BLaER1 treated with 17β-estradiol and CSF1 and Interleukin-3, amounts not matched to agents 10 nM and 100 nM (cell line): Measurements from ENCODE around the gene HCAR1.
A peak's percentile ranks its signal among the peaks of the same experiment; 100 is the strongest.
"Not testable (repeated sequence)": the region's sequence is repeated elsewhere in the genome, so short reads cannot be mapped to it uniquely, and the experiment has no call there.

Experiments
- H3K27ac ChIP-seq, 11 experiments: shearing (Covaris generic); formaldehyde crosslinking; 2 replicates each; pipeline ENCODE4 v1.8.1; 2022
- H3K27me3 ChIP-seq, 11 experiments: shearing (Covaris generic); formaldehyde crosslinking; 2 replicates each; pipeline ENCODE4 v1.8.1; 2022
- H3K36me3 ChIP-seq, 11 experiments: shearing (Covaris generic); formaldehyde crosslinking; 2 replicates each; pipeline ENCODE4 v1.8.1; 2022
- H3K4me1 ChIP-seq, 10 experiments: shearing (Covaris generic); formaldehyde crosslinking; 2 replicates each; pipeline ENCODE4 v1.8.1; 2022
- H3K4me2 ChIP-seq, 11 experiments: shearing (Covaris generic); formaldehyde crosslinking; 2 replicates each; pipeline ENCODE4 v1.8.1; 2022
- H3K4me3 ChIP-seq, 10 experiments: shearing (Covaris generic); formaldehyde crosslinking; 2 replicates each; pipeline ENCODE4 v1.8.1; 2022
- H3K9ac ChIP-seq, 11 experiments: shearing (Covaris generic); formaldehyde crosslinking; 2 replicates each; pipeline ENCODE4 v1.8.1; 2022
- H3K9me3 ChIP-seq, 11 experiments: shearing (Covaris generic); formaldehyde crosslinking; replicated peaks in 1 of 11; 2 replicates each; pipeline ENCODE4 v1.8.1; 2022
- H4K20me1 ChIP-seq, 11 experiments: shearing (Covaris generic); formaldehyde crosslinking; 2 replicates each; pipeline ENCODE4 v1.8.1; 2022
- Cebpa-rat ChIP-seq, 11 experiments: shearing (Covaris generic); IDR thresholded peaks; 2 replicates each; pipeline ENCODE4 v1.8.1; 2022

The HCAR1 gene

GRCh38 chr12:122684297-122684813 is 46.3 kb downstream of the HCAR1 start:
- Histone ChIP-seq H3K9ac (no peak overlapping the region), H3K27ac (peak overlapping the region in 2 of 11 experiments; percentile 23 to 83; a peak in 2 of 22 replicates), H4K20me1 (no peaks in the 10 kb centered on the region), H3K4me1 (peaks cover 0 to 41% (median 32%) of the 10 kb centered on the region in 10 experiments; a peak in 16 of 20 replicates), H3K27me3 (no peaks in the 10 kb centered on the region), H3K9me3 (peaks cover 0 to 10% (median 0%) of the 10 kb centered on the region in 11 experiments; a peak in 3 of 22 replicates), H3K4me2 (no peak overlapping the region), H3K4me3 (no peak overlapping the region), H3K36me3 (no peaks in the 10 kb centered on the region)
- TF ChIP-seq Cebpa-rat (IDR thresholded peaks at IDR 0.05), result no peak

DNA sequence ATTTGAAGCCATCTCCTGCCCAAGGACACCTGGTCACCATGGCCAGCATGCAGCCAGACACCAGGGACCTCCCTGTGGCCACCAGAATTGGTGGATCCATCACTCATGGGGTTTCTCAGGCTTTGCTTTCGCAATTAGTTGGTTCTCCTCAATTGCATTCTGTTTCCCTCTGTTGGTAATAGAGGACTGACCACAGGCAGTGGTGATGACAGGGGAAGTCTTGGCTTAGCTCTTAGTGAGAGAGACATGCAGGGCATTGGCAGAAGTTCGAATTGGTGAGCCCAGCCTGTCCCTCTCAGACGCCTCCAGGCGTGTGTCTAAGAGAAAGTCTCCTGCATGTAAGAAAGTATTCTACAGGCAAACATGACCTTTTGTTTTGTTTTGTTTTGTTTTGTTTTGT is 48.8 kb downstream of the HCAR1 start:
- Histone ChIP-seq H3K27me3 (no peaks in the 10 kb centered on the region), H3K9me3 (peaks cover 0 to 11% (median 0%) of the 10 kb centered on the region in 11 experiments; a peak in 3 of 22 replicates), H3K36me3 (no peaks in the 10 kb centered on the region), H3K27ac (peak overlapping the region in 8 of 11 experiments; percentile 43 to 83 (median 66); a peak in 11 of 22 replicates), H3K9ac (peak overlapping the region in 4 of 11 experiments; percentile 8 to 56 (median 39); a peak in 6 of 22 replicates), H3K4me2 (peak overlapping the region in 8 of 11 experiments; percentile 0 to 69 (median 57); a peak in 13 of 22 replicates), H3K4me3 (no peak overlapping the region), H3K4me1 (peaks cover 5 to 56% (median 44%) of the 10 kb centered on the region in 10 experiments; a peak in 17 of 20 replicates), H4K20me1 (no peaks in the 10 kb centered on the region)
- TF ChIP-seq Cebpa-rat (IDR thresholded peaks at IDR 0.05), result peak in 8 of 11 experiments; percentile 30 to 87 (median 65); a peak in 9 of 22 replicates

DNA sequence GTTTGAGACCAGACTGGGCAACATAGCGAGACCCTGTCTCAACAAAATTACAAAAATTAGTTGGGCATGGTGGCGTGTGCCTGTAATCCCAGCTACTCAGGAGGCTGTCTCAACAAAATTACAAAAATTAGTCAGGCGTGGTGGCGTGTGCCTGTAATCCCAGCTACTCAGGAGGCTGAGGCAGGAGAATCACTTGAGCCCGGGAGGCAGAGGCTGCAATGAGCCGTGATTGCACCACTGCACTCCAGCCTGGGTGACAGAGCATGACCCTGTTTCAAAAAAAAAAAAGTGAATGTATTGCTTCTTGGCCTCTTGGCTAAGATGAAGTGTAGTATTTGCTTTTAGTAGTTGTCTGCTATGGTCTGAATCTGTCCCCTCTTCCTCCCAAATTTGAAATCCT is 49.7 kb downstream of the HCAR1 start:
- H3K27ac ChIP-seq, result peak overlapping the region in 8 of 11 experiments; percentile 43 to 83 (median 66); a peak in 12 of 22 replicates
- H3K36me3 ChIP-seq, H3K27me3 ChIP-seq, H3K4me3 ChIP-seq, H4K20me1 ChIP-seq: not testable (repeated sequence)
- H3K4me1 ChIP-seq, result peaks cover 5 to 56% (median 44%) of the 10 kb centered on the region in 10 experiments; a peak in 17 of 20 replicates
- H3K9ac ChIP-seq, result peak overlapping the region in 3 of 11 experiments; percentile 8 to 56 (median 49); a peak in 6 of 22 replicates
- peaks cover 0 to 15% (median 0%) of the 10 kb centered on the region in 11 experiments; a peak in 3 of 22 replicates for H3K9me3 ChIP-seq
- peak overlapping the region in 8 of 11 experiments; percentile 0 to 69 (median 57); a peak in 13 of 22 replicates for H3K4me2 ChIP-seq

DNA sequence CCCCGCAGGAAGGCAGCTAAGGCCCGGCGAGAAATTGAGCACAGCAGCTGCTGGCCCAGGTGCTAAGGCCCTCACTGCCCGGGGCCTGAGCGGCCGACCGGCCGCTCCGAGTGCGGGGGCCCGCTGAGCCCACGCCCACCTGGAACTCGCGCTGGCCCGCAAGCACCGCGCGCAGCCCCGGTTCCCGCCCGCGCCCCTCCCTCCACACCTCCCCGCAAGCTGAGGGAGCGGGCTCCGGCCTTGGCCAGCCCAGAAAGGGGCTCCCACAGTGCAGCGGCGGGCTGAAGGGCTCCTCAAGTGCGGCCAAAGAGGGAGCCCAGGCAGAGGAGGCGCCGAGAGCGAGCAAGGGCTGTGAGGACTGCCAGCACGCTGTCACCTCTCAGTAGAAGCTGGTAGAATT is 53.9 kb downstream of the HCAR1 start:
- Histone ChIP-seq H3K9me3 (peaks cover 0 to 15% (median 0%) of the 10 kb centered on the region in 11 experiments; a peak in 3 of 22 replicates), H3K27ac (peak overlapping the region in 2 of 11 experiments; percentile 62 to 83; a peak in 3 of 22 replicates), H3K4me1 (peaks cover 5 to 60% (median 42%) of the 10 kb centered on the region in 10 experiments; a peak in 17 of 20 replicates)
- not testable (repeated sequence) for H3K4me3 ChIP-seq, H4K20me1 ChIP-seq, H3K36me3 ChIP-seq, H3K4me2 ChIP-seq, H3K9ac ChIP-seq, H3K27me3 ChIP-seq
